Measurements from ENCODE around the gene PNKP.

The PNKP gene

GRCh38 chr19:49875857-49876421 lies 8.6 kb upstream of the PNKP start:
- peak; percentile 44 for DNase-seq

- DNase-seq, result no peak
These were observed 7.8 kb upstream of the PNKP start for GRCh38 chr19:49875177-49875576.

DNA sequence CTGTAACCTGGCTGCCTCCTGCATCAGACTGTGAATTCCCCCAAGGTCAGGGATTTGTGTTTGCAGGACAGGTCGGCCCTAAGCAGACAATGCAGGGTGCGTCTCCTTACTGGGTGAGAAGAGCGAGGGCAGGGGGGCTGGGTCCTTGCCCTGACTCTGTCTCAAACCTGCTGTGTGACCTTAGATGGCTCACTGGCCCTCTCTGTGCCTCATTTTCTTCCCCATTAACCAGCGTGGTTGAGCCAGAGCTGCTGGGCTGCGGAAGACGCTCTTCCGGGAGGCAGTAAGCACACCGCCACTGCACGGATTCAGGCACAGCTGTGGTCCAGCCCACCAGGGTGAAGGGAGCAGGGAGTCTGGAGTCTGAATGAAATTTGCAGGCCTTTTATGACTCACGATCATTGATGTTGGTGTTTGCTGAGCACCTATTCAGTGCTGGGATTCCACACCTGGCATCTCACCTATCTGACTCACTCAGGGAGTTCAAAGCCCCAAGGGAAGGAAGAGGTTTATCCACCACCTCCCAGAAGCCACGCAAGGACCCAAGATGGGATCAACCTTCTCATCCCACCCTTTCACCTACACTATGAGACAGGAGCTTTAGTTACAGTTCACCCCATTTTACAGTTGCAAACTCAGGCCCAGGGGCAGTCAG lies 7.3 kb upstream of the PNKP start:
- no peak for DNase-seq

GRCh38 chr19:49873834-49874233 lies 6.5 kb upstream of the PNKP start:
- DNase-seq, result no peak

GRCh38 chr19:49873129-49873521 lies 5.7 kb upstream of the PNKP start:
- DNase-seq, result no peak

DNA sequence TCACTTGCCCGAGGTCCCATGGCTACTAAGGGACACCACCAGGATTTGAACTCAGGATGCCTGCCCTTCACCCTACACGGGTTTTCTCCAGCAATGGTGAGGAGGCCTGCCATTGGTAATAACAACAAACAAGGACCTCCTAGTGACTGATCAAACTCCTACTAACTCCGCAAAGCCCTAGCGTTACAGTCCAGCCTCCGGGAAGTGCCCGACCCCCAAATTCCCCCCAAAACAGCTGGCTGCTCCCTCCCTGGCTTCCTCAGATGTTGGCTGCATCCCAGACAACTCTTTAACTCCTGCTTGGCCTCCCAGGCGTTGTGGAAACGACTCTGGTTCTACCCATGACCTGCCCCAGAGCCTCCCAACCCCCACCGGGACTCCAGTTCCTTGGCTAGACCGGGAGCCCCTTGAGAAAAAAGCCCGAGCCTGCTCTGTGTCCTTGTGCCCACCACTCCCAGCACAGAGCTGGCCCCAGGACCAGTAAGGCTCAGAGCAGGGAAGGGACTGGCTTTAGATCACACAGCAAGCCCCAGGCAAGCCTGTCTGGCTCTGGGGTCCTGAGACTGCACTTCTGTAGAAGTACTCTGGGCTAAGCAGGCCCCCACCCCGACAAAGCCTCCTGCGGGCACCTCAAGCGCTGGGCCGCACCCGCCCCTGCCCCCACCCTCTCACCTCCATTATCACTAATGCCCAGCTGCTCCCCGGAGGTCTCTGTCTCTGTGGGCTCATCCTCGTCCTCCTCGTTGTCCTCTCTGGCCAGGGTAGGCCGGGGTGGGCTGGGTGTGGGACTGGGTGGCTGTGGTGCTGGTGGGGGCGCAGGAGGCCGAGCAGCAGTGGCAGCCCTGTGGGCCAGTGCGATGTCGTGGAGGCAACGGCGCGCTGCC lies 5.1 kb upstream of the PNKP start:
- no peak for DNase-seq

DNA sequence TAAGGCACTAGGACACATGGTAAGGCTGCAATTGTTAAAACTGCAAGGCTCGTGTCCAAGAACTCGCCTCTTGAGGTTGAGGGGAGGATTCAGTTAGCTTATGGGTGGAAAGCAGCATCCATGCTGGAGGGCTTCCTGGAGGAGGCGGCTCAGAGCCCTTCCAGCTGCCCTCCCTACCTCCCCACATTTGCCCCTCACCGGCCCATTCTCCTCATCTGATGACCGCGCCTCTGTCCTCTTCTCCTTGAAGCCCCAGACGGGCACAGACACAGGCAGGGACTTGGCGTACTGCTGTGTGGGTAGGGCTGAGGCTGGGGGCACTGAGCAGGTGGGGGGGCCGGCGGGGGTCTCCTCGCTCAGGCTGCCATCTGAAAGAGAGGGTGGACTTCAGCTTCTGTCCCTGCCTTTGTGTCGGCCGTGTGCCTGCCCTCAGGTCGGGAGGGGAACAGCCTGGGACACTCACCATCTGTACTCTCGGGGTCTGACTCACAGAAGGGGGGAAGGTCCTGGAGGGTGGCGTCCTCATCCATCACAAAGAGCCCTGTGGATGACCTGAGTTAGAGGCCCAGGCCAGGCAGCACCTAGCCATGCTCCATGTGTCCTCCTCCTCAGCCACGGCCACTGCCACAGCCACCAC lies 4.1 kb upstream of the PNKP start:
- no peak for DNase-seq

- no peak for DNase-seq
These were observed 3.0 kb upstream of the PNKP start for GRCh38 chr19:49870309-49870901.

- DNase-seq, result peak; percentile 100
These were observed 2.3 kb upstream of the PNKP start for GRCh38 chr19:49869484-49870308.

- DNase-seq, result no peak
These were observed 1.7 kb upstream of the PNKP start for GRCh38 chr19:49869009-49869483.

GRCh38 chr19:49864890-49865289 lies 2.5 kb downstream of the PNKP start:
- no peak for DNase-seq

DNA sequence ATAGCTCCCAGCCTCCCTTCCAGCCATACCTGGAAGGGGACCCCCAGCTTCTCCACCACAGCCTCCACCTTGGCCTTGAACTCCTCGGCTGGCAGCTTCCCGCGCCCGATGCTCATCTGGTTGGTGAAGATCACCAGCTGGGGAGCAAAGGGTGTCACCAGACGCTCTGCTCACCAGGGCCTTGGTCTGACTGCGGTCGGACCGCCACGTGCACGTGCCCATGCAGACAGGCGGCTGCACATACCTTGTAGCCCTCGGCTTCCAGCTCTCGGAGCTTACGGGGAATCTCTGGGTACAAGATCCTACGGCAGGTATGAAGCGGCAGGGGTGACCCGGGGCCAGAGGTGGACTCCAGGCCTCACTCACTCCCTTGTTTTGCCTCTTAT lies 3.4 kb downstream of the PNKP start:
- no peak for DNase-seq

- DNase-seq, result no peak
These were observed 4.0 kb downstream of the PNKP start for GRCh38 chr19:49863254-49863934.

- DNase-seq, result no peak
These were observed 4.8 kb downstream of the PNKP start for GRCh38 chr19:49862391-49863253.

- DNase-seq, result no peak
These were observed 5.6 kb downstream of the PNKP start for GRCh38 chr19:49861541-49862378.

GRCh38 chr19:49861107-49861506 lies 6.3 kb downstream of the PNKP start:
- DNase-seq, result no peak

GRCh38 chr19:49860336-49861102 lies 6.9 kb downstream of the PNKP start:
- no peak for DNase-seq

GRCh38 chr19:49859682-49860335 lies 7.6 kb downstream of the PNKP start:
- no peak for DNase-seq
